ENCODE measurements around the gene BRAP.
"Not testable (repeated sequence)": the region's sequence is repeated elsewhere in the genome, so short reads cannot be mapped to it uniquely, and the experiment has no call there.

The BRAP gene

GRCh38 chr12:111597831-111598636, 87.7 kb downstream of the BRAP start:
- H3K36me3 ChIP-seq (ENCODE audit: control insufficient read depth in 2 of 2, insufficient read depth in 2 of 2, low read length in 2 of 2): no peaks in the 10 kb centered on the region
- peak overlapping the region; percentile 73 to 90 for H3K4me3 ChIP-seq (ENCODE audit: low read length in 2 of 2)
- peak overlapping the region; percentile 79 for H3K27ac ChIP-seq (ENCODE audit: low read length)
- peaks cover 12% of the 10 kb centered on the region for H3K4me1 ChIP-seq (ENCODE audit: control insufficient read depth, insufficient read depth, low read length)
- peak overlapping the region; percentile 65 to 80 for H3K9ac ChIP-seq (ENCODE audit: low read length in 2 of 2)
- no peaks in the 10 kb centered on the region for H3K9me3 ChIP-seq (ENCODE audit: control insufficient read depth in 2 of 2, low read length in 2 of 2)
- no peaks in the 10 kb centered on the region for H3K27me3 ChIP-seq (ENCODE audit: control insufficient read depth in 1 of 2, insufficient read depth in 2 of 2, low read length in 2 of 2)

GRCh38 chr12:111596985-111597830, 88.5 kb downstream of the BRAP start:
- Histone ChIP-seq H3K9me3 (ENCODE audit: control insufficient read depth in 2 of 2, low read length in 2 of 2) (no peaks in the 10 kb centered on the region), H3K27ac (ENCODE audit: low read length) (peak overlapping the region; percentile 79), H3K27me3 (ENCODE audit: control insufficient read depth in 1 of 2, insufficient read depth in 2 of 2, low read length in 2 of 2) (no peaks in the 10 kb centered on the region), H3K4me3 (ENCODE audit: low read length in 2 of 2) (peak overlapping the region; percentile 73 to 90), H3K9ac (ENCODE audit: low read length in 2 of 2) (peak overlapping the region; percentile 65 to 80), H3K36me3 (ENCODE audit: control insufficient read depth in 2 of 2, insufficient read depth in 2 of 2, low read length in 2 of 2) (no peaks in the 10 kb centered on the region), H3K4me1 (ENCODE audit: control insufficient read depth, insufficient read depth, low read length) (peaks cover 12% of the 10 kb centered on the region)

GRCh38 chr12:111595341-111595835, 90.4 kb downstream of the BRAP start:
- not testable (repeated sequence) for H3K27me3 ChIP-seq (ENCODE audit: control insufficient read depth in 1 of 2, insufficient read depth in 2 of 2, low read length in 2 of 2); H3K9ac ChIP-seq (ENCODE audit: low read length in 2 of 2); H3K36me3 ChIP-seq (ENCODE audit: control insufficient read depth in 2 of 2, insufficient read depth in 2 of 2, low read length in 2 of 2); H3K27ac ChIP-seq (ENCODE audit: low read length); H3K4me3 ChIP-seq (ENCODE audit: low read length in 2 of 2); H3K9me3 ChIP-seq (ENCODE audit: control insufficient read depth in 2 of 2, low read length in 2 of 2)
- peaks cover 12% of the 10 kb centered on the region for H3K4me1 ChIP-seq (ENCODE audit: control insufficient read depth, insufficient read depth, low read length)
